Thymus (tissue), 11 donors: ENCODE results near the gene DAPK2. TPM values are rescaled to one million over a fixed set of nuclear protein-coding genes. Genes with fewer than 3 reads are reported as not detected.
A peak's percentile ranks its signal among the peaks of the same experiment; 100 is the strongest.

Source experiments
- DNase-seq, 9 donors: peaks; one replicate each; pipeline ENCODE4 v3.0.0-alpha.2; 2013; ENCODE audit warnings: low spot score in 9 of 9, low read depth in 6 of 9, missing footprints in 1 of 9
- H3K27ac ChIP-seq, 2 donors: one replicate each; pipeline ENCODE4 v1.5.1; 2013; ENCODE audit warnings: control low read depth in 1 of 2, low read depth in 1 of 2, low read length in 1 of 2, mild to moderate bottlenecking in 1 of 2, moderate library complexity in 1 of 2
- H3K27me3 ChIP-seq, 2 donors: one replicate each; pipeline ENCODE4 v1.5.1; 2013; ENCODE audit warnings: low read length in 1 of 2; ENCODE audit not compliant: control insufficient read depth in 2 of 2, insufficient read depth in 1 of 2
- H3K36me3 ChIP-seq, 2 donors: one replicate each; pipeline ENCODE4 v1.5.1; 2013; ENCODE audit warnings: low read length in 1 of 2, mild to moderate bottlenecking in 1 of 2, moderate library complexity in 1 of 2; ENCODE audit not compliant: control insufficient read depth in 2 of 2, insufficient read depth in 2 of 2
- H3K4me1 ChIP-seq, 2 donors: one replicate each; pipeline ENCODE4 v1.5.1; 2013; ENCODE audit warnings: low read length in 2 of 2; ENCODE audit not compliant: control insufficient read depth in 2 of 2, insufficient read depth in 2 of 2
- H3K4me3 ChIP-seq, 2 donors: one replicate each; pipeline ENCODE4 v1.5.1; 2013; ENCODE audit warnings: low read length in 2 of 2, control low read depth in 1 of 2, mild to moderate bottlenecking in 1 of 2
- H3K9me3 ChIP-seq, 2 donors: one replicate each; pipeline ENCODE4 v1.5.1; 2013; ENCODE audit warnings: low read length in 1 of 2, mild to moderate bottlenecking in 1 of 2; ENCODE audit not compliant: control insufficient read depth in 2 of 2, insufficient read depth in 1 of 2
- WGBS: extraction: QIAGEN DNeasy Blood & Tissue Kit; methylation state at CpG from one replicate; pipeline ENCODE4 v1.1.7; 2013; 5-methylcytosine and 5-hydroxymethylcytosine counted together
- polyA plus RNA-seq: library from polyadenylated mRNA; stranded (reverse); fragments of 200-250 nt; gene quantifications from one replicate; pipeline ENCODE4 v1.2.3, GENCODE V29; 2013
- total RNA-seq: library from RNA; stranded (reverse); fragments of 120-200 nt; gene quantifications from one replicate; pipeline ENCODE4 v1.2.4, GENCODE V29; 2013
- donor health status: healthy.

DAPK2 gene
- total and polyA plus RNA-seq, 2 donors: 3.3 TPM

- Histone ChIP-seq H3K27ac (no peak overlapping the region), H3K9me3 (no peaks in the 10 kb centered on the region), H3K27me3 (no peaks in the 10 kb centered on the region), H3K4me1 (peaks cover 0 to 8% of the 10 kb centered on the region in 2 donors), H3K4me3 (no peak overlapping the region), H3K36me3 (no peaks in the 10 kb centered on the region)
- DNase-seq: no peak
- 98% methylated on average over 4 of the region's 4 CpGs for WGBS
Observed at GRCh38 chr15:63947228-63947627, 99.1 kb downstream of the DAPK2 start.

GRCh38 chr15:63946524-63947065 is 99.7 kb downstream of the DAPK2 start:
- WGBS: 97% methylated on average over 4 of the region's 4 CpGs
- no peak overlapping the region for H3K27ac ChIP-seq
- no peak for DNase-seq
- H3K27me3 ChIP-seq: no peaks in the 10 kb centered on the region
- no peaks in the 10 kb centered on the region for H3K36me3 ChIP-seq
- H3K9me3 ChIP-seq: no peaks in the 10 kb centered on the region
- no peak overlapping the region for H3K4me3 ChIP-seq
- peaks cover 0 to 6% of the 10 kb centered on the region in 2 donors for H3K4me1 ChIP-seq

GRCh38 chr15:63945838-63946298 is 100.4 kb downstream of the DAPK2 start:
- no peak overlapping the region for H3K27ac ChIP-seq
- H3K36me3 ChIP-seq: no peaks in the 10 kb centered on the region
- peaks cover 0 to 6% of the 10 kb centered on the region in 2 donors for H3K4me1 ChIP-seq
- DNase-seq: no peak
- H3K9me3 ChIP-seq: no peaks in the 10 kb centered on the region
- H3K4me3 ChIP-seq: no peak overlapping the region
- 90% methylated on average over 9 of the region's 9 CpGs for WGBS
- no peaks in the 10 kb centered on the region for H3K27me3 ChIP-seq

- WGBS: 55% methylated on average over 8 of the region's 8 CpGs
- H3K9me3 ChIP-seq: no peaks in the 10 kb centered on the region
- no peak overlapping the region for H3K4me3 ChIP-seq
- H3K4me1 ChIP-seq: peaks cover 0 to 6% of the 10 kb centered on the region in 2 donors
- H3K27me3 ChIP-seq: no peaks in the 10 kb centered on the region
- H3K36me3 ChIP-seq: no peaks in the 10 kb centered on the region
- no peak overlapping the region for H3K27ac ChIP-seq
- DNase-seq: peak; percentile 27 to 73 (median 38)
Observed at GRCh38 chr15:63945007-63945788, 101.1 kb downstream of the DAPK2 start.

GRCh38 chr15:63944681-63944955 is 101.7 kb downstream of the DAPK2 start:
- Histone ChIP-seq H3K27me3 (no peaks in the 10 kb centered on the region), H3K4me1 (peaks cover 0 to 9% of the 10 kb centered on the region in 2 donors), H3K4me3 (no peak overlapping the region), H3K9me3 (no peaks in the 10 kb centered on the region), H3K27ac (no peak overlapping the region), H3K36me3 (no peaks in the 10 kb centered on the region)
- DNase-seq: no peak
- WGBS: 96% methylated on average over 3 of the region's 3 CpGs

GRCh38 chr15:63943829-63944680 is 102.2 kb downstream of the DAPK2 start:
- H3K4me1 ChIP-seq: peaks cover 0 to 14% of the 10 kb centered on the region in 2 donors

GRCh38 chr15:63942486-63943365 is 103.6 kb downstream of the DAPK2 start:
- no peak overlapping the region for H3K4me3 ChIP-seq
- peaks cover 2 to 20% of the 10 kb centered on the region in 2 donors for H3K4me1 ChIP-seq
- no peaks in the 10 kb centered on the region for H3K9me3 ChIP-seq
- DNase-seq: no peak
- no peaks in the 10 kb centered on the region for H3K36me3 ChIP-seq
- no peak overlapping the region for H3K27ac ChIP-seq
- 97% methylated on average over 6 of the region's 6 CpGs for WGBS
- H3K27me3 ChIP-seq: no peaks in the 10 kb centered on the region

More at GRCh38 chr15:63943829-63944680, 102.2 kb downstream of the DAPK2 start:
- no peaks in the 10 kb centered on the region for H3K36me3 ChIP-seq
- no peak for DNase-seq
- no peak overlapping the region for H3K27ac ChIP-seq
- 89% methylated on average over 9 of the region's 9 CpGs for WGBS
- no peaks in the 10 kb centered on the region for H3K9me3 ChIP-seq
- no peak overlapping the region for H3K4me3 ChIP-seq
- H3K27me3 ChIP-seq: no peaks in the 10 kb centered on the region

GRCh38 chr15:63941698-63942465 is 104.4 kb downstream of the DAPK2 start:
- WGBS: 96% methylated on average over 7 of the region's 7 CpGs
- Histone ChIP-seq H3K9me3 (no peaks in the 10 kb centered on the region), H3K27ac (no peak overlapping the region), H3K27me3 (no peaks in the 10 kb centered on the region), H3K36me3 (no peaks in the 10 kb centered on the region), H3K4me1 (peaks cover 2 to 20% of the 10 kb centered on the region in 2 donors), H3K4me3 (no peak overlapping the region)
- DNase-seq: no peak
